ENCODE results near the gene TFR2. TPM values are rescaled to one million over a fixed set of nuclear protein-coding genes. Genes with fewer than 3 reads are reported as not detected.

Gene TFR2
- total and polyA plus RNA-seq, 9 of the 15 experiments (the other 6 are each of a cell fraction or from before 2014, with no cell fraction given) = 3.8 to 123 (median 51.1) TPM

DNA sequence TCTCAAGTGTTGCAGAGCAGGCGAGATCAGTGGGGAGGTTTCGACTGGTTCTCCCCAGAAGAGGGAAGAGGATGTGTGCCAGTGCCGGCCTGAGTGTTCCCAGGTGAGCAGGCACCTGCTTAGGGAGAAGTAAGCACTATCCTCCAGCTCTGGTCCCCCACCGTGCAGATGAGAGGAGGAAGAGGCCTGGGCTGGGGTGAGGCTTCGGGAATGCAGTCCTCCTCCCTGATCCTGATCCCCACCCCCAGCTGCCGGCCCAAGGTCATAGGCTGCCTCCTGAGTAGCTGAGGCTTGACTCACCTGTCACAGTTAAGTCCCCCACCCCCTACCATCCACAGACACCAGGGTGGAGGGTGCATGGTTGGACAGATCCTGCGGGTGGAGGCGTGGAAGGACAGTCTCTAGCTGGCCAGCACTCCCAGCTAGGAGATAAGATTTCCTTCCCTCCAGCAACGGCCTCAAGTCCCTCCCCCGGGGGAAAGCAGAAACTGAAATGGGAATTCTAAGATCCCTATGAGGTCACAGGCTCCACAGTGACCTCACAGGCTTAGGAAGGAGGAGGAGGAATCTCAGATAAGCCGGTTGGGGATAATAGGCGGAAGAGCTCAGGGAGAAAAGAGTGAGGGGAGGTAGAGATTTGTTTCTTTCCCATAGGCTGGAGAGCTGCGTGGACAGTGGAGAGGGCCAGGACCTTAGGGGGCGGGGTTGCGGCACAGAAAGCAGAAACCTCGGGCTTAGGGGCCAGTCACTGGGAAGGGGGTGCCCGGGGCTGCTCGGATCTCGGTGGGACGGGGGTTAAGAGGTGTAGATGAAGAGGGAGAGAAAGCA lies 56.5 kb downstream of the TFR2 start (continued):
- TF ChIP-seq, protein P1, sequence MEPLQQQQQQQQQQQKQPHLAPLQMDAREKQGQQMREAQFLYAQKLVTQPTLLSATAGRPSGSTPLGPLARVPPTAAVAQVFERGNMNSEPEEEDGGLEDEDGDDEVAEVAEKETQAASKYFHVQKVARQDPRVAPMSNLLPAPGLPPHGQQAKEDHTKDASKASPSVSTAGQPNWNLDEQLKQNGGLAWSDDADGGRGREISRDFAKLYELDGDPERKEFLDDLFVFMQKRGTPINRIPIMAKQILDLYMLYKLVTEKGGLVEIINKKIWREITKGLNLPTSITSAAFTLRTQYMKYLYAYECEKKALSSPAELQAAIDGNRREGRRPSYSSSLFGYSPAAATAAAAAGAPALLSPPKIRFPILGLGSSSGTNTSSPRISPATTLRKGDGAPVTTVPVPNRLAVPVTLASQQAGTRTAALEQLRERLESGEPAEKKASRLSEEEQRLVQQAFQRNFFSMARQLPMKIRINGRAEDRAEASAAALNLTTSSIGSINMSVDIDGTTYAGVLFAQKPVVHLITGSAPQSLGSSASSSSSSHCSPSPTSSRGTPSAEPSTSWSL (CRISPR knock-in tag; IDR thresholded peaks at IDR 0.05; ENCODE audit: borderline replicate concordance) = no peak
- TF ChIP-seq TCFL5 (CRISPR knock-in tag; conservative IDR thresholded peaks at IDR 0.05) = no peak
- TF ChIP-seq KAT7 (CRISPR knock-in tag; IDR thresholded peaks at IDR 0.05; ENCODE audit: borderline replicate concordance) = no peak
- no peak for TF ChIP-seq KLF1 (tag; IDR thresholded peaks at IDR 0.05)
- TF ChIP-seq, protein P2, sequence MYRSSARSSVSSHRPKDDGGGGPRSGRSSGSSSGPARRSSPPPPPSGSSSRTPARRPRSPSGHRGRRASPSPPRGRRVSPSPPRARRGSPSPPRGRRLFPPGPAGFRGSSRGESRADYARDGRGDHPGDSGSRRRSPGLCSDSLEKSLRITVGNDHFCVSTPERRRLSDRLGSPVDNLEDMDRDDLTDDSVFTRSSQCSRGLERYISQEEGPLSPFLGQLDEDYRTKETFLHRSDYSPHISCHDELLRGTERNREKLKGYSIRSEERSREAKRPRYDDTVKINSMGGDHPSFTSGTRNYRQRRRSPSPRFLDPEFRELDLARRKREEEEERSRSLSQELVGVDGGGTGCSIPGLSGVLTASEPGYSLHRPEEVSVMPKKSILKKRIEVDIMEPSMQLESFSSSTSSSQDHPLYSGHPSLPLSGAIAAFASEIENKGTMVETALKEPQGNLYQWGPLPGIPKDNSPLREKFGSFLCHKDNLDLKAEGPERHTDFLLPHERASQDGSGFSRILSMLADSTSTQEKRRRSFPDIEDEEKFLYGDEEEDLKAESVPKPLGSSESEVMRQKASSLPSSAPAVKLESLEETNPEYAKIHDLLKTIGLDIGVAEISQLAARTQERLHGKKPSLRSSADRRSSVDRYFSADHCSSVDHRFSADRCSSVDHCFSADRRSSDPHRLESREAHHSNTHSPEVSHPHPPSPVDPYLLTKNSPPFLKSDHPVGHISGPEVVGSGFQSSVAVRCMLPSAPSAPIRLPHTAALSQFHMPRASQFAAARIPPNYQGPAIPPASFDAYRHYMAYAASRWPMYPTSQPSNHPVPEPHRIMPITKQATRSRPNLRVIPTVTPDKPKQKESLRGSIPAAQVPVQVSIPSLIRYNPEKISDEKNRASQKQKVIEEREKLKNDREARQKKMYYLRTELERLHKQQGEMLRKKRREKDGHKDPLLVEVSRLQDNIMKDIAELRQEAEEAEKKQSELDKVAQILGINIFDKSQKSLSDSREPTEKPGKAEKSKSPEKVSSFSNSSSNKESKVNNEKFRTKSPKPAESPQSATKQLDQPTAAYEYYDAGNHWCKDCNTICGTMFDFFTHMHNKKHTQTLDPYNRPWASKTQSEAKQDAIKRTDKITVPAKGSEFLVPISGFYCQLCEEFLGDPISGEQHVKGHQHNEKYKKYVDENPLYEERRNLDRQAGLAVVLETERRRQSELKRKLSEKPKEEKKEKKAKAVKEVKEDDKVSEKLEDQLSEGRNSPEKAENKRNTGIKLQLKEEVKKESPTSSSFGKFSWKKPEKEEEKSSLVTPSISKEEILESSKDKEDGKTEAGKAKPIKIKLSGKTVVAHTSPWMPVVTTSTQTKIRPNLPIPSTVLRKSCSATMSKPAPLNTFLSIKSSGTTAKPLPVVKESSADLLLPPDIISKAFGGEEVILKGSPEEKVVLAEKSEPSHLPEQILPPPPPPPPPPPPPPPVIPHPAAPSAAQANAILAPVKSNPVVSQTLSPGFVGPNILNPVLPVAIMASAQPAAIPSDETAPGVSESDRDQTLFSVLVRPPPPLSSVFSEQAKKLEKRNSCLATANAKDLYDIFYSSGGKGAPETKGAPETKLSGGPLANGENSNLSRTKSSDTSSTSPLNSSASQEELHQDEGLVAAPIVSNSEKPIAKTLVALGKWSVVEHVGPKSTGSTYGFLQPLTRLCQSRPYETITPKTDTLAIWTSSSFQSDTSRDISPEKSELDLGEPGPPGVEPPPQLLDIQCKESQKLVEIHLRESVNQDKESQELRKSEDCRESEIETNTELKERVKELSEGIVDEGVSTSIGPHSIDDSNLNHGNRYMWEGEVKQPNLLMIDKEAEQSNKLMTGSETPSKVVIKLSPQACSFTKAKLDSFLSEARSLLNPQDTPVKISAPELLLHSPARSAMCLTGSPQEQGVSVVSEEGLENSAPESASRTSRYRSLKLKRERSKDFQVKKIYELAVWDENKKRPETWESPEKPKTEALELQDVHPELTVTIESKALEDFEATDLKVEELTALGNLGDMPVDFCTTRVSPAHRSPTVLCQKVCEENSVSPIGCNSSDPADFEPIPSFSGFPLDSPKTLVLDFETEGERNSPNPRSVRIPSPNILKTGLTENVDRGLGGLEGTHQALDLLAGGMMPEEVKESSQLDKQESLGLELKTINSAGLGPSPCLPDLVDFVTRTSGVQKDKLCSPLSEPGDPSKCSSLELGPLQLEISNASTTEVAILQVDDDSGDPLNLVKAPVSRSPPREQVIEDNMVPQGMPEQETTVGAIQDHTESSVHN (IDR thresholded peaks at IDR 0.05; ENCODE audit: borderline replicate concordance in 1 of 2, low read depth in 1 of 2) = no peak
- 0 out of 2 replicates have a peak, but pooled peaks have one; percentile 18 for TF ChIP-seq DIDO1 (tag; IDR thresholded peaks at IDR 0.05; ENCODE audit: low read depth)
- TF ChIP-seq ZBTB7A (IDR thresholded peaks at IDR 0.05; ENCODE audit: borderline replicate concordance, control insufficient read depth, low read depth, low read length) = no peak; the same call in 1 of the 2 replicates
- TF ChIP-seq, protein P3, sequence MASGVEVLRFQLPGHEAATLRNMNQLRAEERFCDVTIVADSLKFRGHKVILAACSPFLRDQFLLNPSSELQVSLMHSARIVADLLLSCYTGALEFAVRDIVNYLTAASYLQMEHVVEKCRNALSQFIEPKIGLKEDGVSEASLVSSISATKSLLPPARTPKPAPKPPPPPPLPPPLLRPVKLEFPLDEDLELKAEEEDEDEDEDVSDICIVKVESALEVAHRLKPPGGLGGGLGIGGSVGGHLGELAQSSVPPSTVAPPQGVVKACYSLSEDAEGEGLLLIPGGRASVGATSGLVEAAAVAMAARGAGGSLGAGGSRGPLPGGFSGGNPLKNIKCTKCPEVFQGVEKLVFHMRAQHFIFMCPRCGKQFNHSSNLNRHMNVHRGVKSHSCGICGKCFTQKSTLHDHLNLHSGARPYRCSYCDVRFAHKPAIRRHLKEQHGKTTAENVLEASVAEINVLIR (CRISPR knock-in tag; IDR thresholded peaks at IDR 0.05) = peak; percentile 58; the same call in 1 of the 2 replicates
- TF ChIP-seq YY1 (IDR thresholded peaks at IDR 0.05; ENCODE audit: borderline replicate concordance in 1 of 3, control insufficient read depth in 1 of 3, extremely low read depth in 1 of 3, insufficient read depth in 3 of 3, insufficient read length in 1 of 3, insufficient replicate concordance in 2 of 3, low read depth in 1 of 3, low read length in 2 of 3) = no peak
- no peak for TF ChIP-seq KAT2B (IDR thresholded peaks at IDR 0.05; ENCODE audit: low read depth, low read length)
- no peak for TF ChIP-seq SMAD3 (CRISPR knock-in tag; conservative IDR thresholded peaks at IDR 0.05)
- TF ChIP-seq HNRNPUL1 (IDR thresholded peaks at IDR 0.05; ENCODE audit: low read length) = no peak
- TF ChIP-seq IRF2 (CRISPR knock-in tag; IDR thresholded peaks at IDR 0.05) = no peak
- TF ChIP-seq TBP (optimal IDR thresholded peaks at IDR 0.05; ENCODE audit: low read depth, low read length) = no peak
- peak; percentile 9; the same call in 1 of the 2 replicates for TF ChIP-seq FOXK1 (CRISPR knock-in tag; IDR thresholded peaks at IDR 0.05; ENCODE audit: borderline replicate concordance)

All from K562 (cell line).